H1 (cell line): ENCODE measurements around the gene EPRS1. TPM values are rescaled to one million over a fixed set of nuclear protein-coding genes. Genes with fewer than 3 reads are reported as not detected.

Source experiments
- CTCF ChIA-PET: fragments of 300-600 bp; sonication (Branson Sonifier 250); formaldehyde crosslinking; loops from one replicate; lab custom pipeline; 2021; ENCODE audit not compliant: partially characterized antibody; lab: Charles Lee
- POLR2A ChIA-PET: fragments of 300-600 bp; sonication (Branson Sonifier 250); formaldehyde crosslinking; loops from one replicate; lab custom pipeline; 2021; ENCODE audit warnings: inconsistent platforms; ENCODE audit not compliant: partially characterized antibody; lab: Charles Lee
- DNase-seq, 2 experiments: peaks; one replicate each; pipeline versions ENCODE4 v3.0.0 to v3.0.0-alpha.2; 2010 to 2022; ENCODE audit warnings: low spot score in 2 of 2, low read depth in 1 of 2, mixed read lengths in 1 of 2
- FAIRE-seq: peaks from 2 replicates; lab custom pipeline; 2011; peaks lifted over from hg19 to GRCh38; lab: Jason Lieb, UNC
- H2AFZ ChIP-seq: 2 replicates; pipeline ENCODE4 v1.8.1; 2012; ENCODE audit warnings: low read length, inconsistent platforms
- H2AK5ac ChIP-seq: 2 replicates; pipeline ENCODE4 v1.6.1; 2013; ENCODE audit warnings: low read depth, low read length
- H2BK120ac ChIP-seq: replicated peaks from 2 replicates; pipeline ENCODE3; 2013; ENCODE audit warnings: low read depth, low read length, inconsistent platforms
- H2BK12ac ChIP-seq: 2 replicates; pipeline ENCODE4 v1.6.1; 2013; ENCODE audit warnings: low read depth, low read length
- H2BK15ac ChIP-seq: 2 replicates; pipeline ENCODE4 v1.6.1; 2013; ENCODE audit warnings: low read length
- H2BK20ac ChIP-seq: 2 replicates; pipeline ENCODE4 v1.6.1; 2013; ENCODE audit warnings: low read length
- H2BK5ac ChIP-seq: 2 replicates; pipeline ENCODE4 v1.6.1; 2013; ENCODE audit warnings: low read depth, low read length
- H3K14ac ChIP-seq: 2 replicates; pipeline ENCODE4 v1.6.1; 2013; ENCODE audit warnings: inconsistent platforms; ENCODE audit not compliant: insufficient read length
- H3K18ac ChIP-seq: 2 replicates; pipeline ENCODE4 v1.6.1; 2013; ENCODE audit warnings: low read length; ENCODE audit errors: extremely low read depth
- H3K23ac ChIP-seq: 2 replicates; pipeline ENCODE4 v1.6.1; 2013; ENCODE audit warnings: inconsistent platforms; ENCODE audit not compliant: insufficient read length
- H3K23me2 ChIP-seq: 2 replicates; pipeline ENCODE4 v1.6.1; 2013; ENCODE audit warnings: low read depth, low read length
- H3K27ac ChIP-seq: 2 replicates; pipeline ENCODE4 v1.6.1; 2011; ENCODE audit warnings: low read depth, low read length, inconsistent platforms
- H3K27me3 ChIP-seq, 4 experiments: replicated peaks in 1 of 4; 1 replicate in 1 of 4; 2 replicates in 3 of 4; pipeline versions ENCODE4 v1.6.1 to v1.8.1; 2011 to 2013; ENCODE audit warnings: low read length in 3 of 4, mild to moderate bottlenecking in 3 of 4, inconsistent platforms in 2 of 4, mixed read lengths in 2 of 4, moderate library complexity in 1 of 4; ENCODE audit not compliant: control insufficient read depth in 3 of 4, insufficient read depth in 3 of 4; ENCODE audit errors: extremely low read depth in 1 of 4
- H3K36me3 ChIP-seq, 4 experiments: 2 replicates each; pipeline versions ENCODE4 v1.6.1 to v1.8.1; 2011 to 2013; ENCODE audit warnings: mild to moderate bottlenecking in 4 of 4, low read length in 3 of 4, moderate library complexity in 2 of 4, control low read depth in 1 of 4, inconsistent platforms in 1 of 4; ENCODE audit not compliant: insufficient read depth in 4 of 4, control insufficient read depth in 2 of 4
- H3K4ac ChIP-seq: replicated peaks from 2 replicates; pipeline ENCODE3; 2013; ENCODE audit warnings: low read length, low read depth, mixed read lengths, inconsistent platforms; ENCODE audit not compliant: insufficient read length
- H3K4me1 ChIP-seq, 4 experiments: replicated peaks in 1 of 4; 1 replicate in 1 of 4; 2 replicates in 3 of 4; pipeline versions ENCODE4 v1.6.1 to v1.8.1; 2011 to 2013; ENCODE audit warnings: low read length in 3 of 4, inconsistent platforms in 2 of 4, mixed read lengths in 1 of 4; ENCODE audit not compliant: insufficient read depth in 4 of 4, control insufficient read depth in 3 of 4
- H3K4me2 ChIP-seq, 2 experiments: 2 replicates each; pipeline versions ENCODE4 v1.6.1 to v1.8.1; 2011 to 2013; ENCODE audit warnings: low read depth in 2 of 2, low read length in 2 of 2, control low read depth in 1 of 2, inconsistent platforms in 1 of 2, mild to moderate bottlenecking in 1 of 2; ENCODE audit not compliant: insufficient read depth in 1 of 2
- H3K4me3 ChIP-seq, 4 experiments: fragments of 200-600, 300-600 bp in 1 of 4; sonication (generic), shearing (Covaris generic), sonication (Bioruptor Twin) in 1 of 4; 2 replicates each; pipeline versions ENCODE4 v1.5.1 to v1.8.1; 2011 to 2016; ENCODE audit warnings: low read length in 4 of 4, low read depth in 3 of 4, control low read depth in 2 of 4, inconsistent platforms in 2 of 4, mild to moderate bottlenecking in 2 of 4, mixed read lengths in 1 of 4, moderate library complexity in 1 of 4; ENCODE audit not compliant: insufficient read depth in 2 of 4; ENCODE audit errors: extremely low read depth in 1 of 4
- H3K56ac ChIP-seq: replicated peaks from 2 replicates; pipeline ENCODE3; 2013; ENCODE audit warnings: low read depth, mild to moderate bottlenecking, mixed read lengths, low read length, inconsistent platforms; ENCODE audit not compliant: insufficient read length
- H3K79me1 ChIP-seq: 2 replicates; pipeline ENCODE4 v1.6.1; 2013; ENCODE audit warnings: low read depth, low read length, control low read depth
- H3K79me2 ChIP-seq, 2 experiments: 2 replicates each; pipeline versions ENCODE4 v1.6.1 to v1.8.1; 2012 to 2013; ENCODE audit warnings: low read length in 2 of 2, mild to moderate bottlenecking in 2 of 2, inconsistent platforms in 1 of 2; ENCODE audit not compliant: insufficient read depth in 2 of 2, control insufficient read depth in 1 of 2
- H3K9ac ChIP-seq, 4 experiments: replicated peaks in 1 of 4; 1 replicate in 1 of 4; 2 replicates in 3 of 4; pipeline versions ENCODE4 v1.6.1 to v1.8.1; 2011 to 2013; ENCODE audit warnings: low read depth in 3 of 4, low read length in 3 of 4, control low read depth in 2 of 4, mild to moderate bottlenecking in 2 of 4, moderate library complexity in 2 of 4, inconsistent platforms in 1 of 4; ENCODE audit errors: extremely low read depth in 1 of 4
- H3K9me3 ChIP-seq, 2 experiments: 2 replicates each; pipeline versions ENCODE4 v1.6.1 to v1.8.1; 2012 to 2013; ENCODE audit warnings: mild to moderate bottlenecking in 2 of 2, moderate library complexity in 2 of 2, control low read depth in 1 of 2, inconsistent platforms in 1 of 2, low read depth in 1 of 2, low read length in 1 of 2, mixed read lengths in 1 of 2; ENCODE audit not compliant: insufficient read depth in 2 of 2
- H4K20me1 ChIP-seq, 2 experiments: replicated peaks in 1 of 2; 2 replicates each; pipeline versions ENCODE3 to v1.8.1; 2011 to 2013; ENCODE audit warnings: inconsistent platforms in 2 of 2, low read length in 2 of 2, mild to moderate bottlenecking in 1 of 2; ENCODE audit not compliant: insufficient read depth in 2 of 2, control insufficient read depth in 1 of 2
- H4K5ac ChIP-seq: 2 replicates; pipeline ENCODE4 v1.6.1; 2013; ENCODE audit warnings: low read length, low read depth, mixed read lengths, inconsistent platforms; ENCODE audit not compliant: insufficient read length
- H4K8ac ChIP-seq: 2 replicates; pipeline ENCODE4 v1.8.0; 2013; ENCODE audit warnings: mild to moderate bottlenecking, moderate library complexity, low read length, inconsistent platforms; ENCODE audit not compliant: insufficient read depth; ENCODE audit errors: extremely low read depth
- H4K91ac ChIP-seq: replicated peaks from 2 replicates; pipeline ENCODE3; 2013; ENCODE audit warnings: low read length, mixed read lengths, inconsistent platforms; ENCODE audit not compliant: insufficient read length
- ATF3 ChIP-seq: IDR thresholded peaks from 2 replicates; pipeline ENCODE4 v1.6.1; 2011; ENCODE audit warnings: low read depth, mild to moderate bottlenecking, low read length; ENCODE audit not compliant: insufficient read depth
- CEBPB ChIP-seq: IDR thresholded peaks from 2 replicates; pipeline ENCODE4 v1.6.1; 2012; ENCODE audit warnings: low read depth, low read length
- GTF2F1 ChIP-seq: IDR thresholded peaks from 2 replicates; pipeline ENCODE4 v1.6.1; 2012; ENCODE audit warnings: low read depth, low read length, improper control_type of control experiment, borderline replicate concordance
- JUND ChIP-seq: IDR thresholded peaks from 2 replicates; pipeline ENCODE4 v1.6.1; 2011; ENCODE audit warnings: mild to moderate bottlenecking, improper control_type of control experiment, low read length
- MAFK ChIP-seq: IDR thresholded peaks from 2 replicates; pipeline ENCODE4 v1.6.1; 2012; ENCODE audit warnings: low read depth, mild to moderate bottlenecking, improper control_type of control experiment, low read length
- MAX ChIP-seq: IDR thresholded peaks from 2 replicates; pipeline ENCODE4 v1.6.1; 2012; ENCODE audit warnings: inconsistent platforms
- POU5F1 ChIP-seq: IDR thresholded peaks from 2 replicates; pipeline ENCODE4 v1.6.1; 2011; ENCODE audit warnings: low read depth, mild to moderate bottlenecking, low read length, moderate library complexity
- RXRA ChIP-seq: IDR thresholded peaks from 2 replicates; pipeline ENCODE4 v1.6.1; 2011; ENCODE audit warnings: low read depth, mild to moderate bottlenecking, low read length, moderate library complexity; ENCODE audit not compliant: insufficient read depth
- SIRT6 ChIP-seq: IDR thresholded peaks from one replicate; pipeline ENCODE4 v1.7.1; 2012; ENCODE audit warnings: low read length, inconsistent platforms
- TEAD4 ChIP-seq: IDR thresholded peaks from 2 replicates; pipeline ENCODE4 v1.6.1; 2012; ENCODE audit warnings: low read depth, low read length, inconsistent platforms, mixed read lengths
- YY1 ChIP-seq: IDR thresholded peaks from 2 replicates; pipeline ENCODE4 v1.6.1; 2011; ENCODE audit warnings: low read depth, mild to moderate bottlenecking, low read length
- WGBS, 2 experiments: shearing (Covaris generic) in 1 of 2; methylation state at CpG; one replicate each; pipeline versions ENCODE4 v1.1.6 to v1.1.7; 2013 to 2015; ENCODE audit warnings: low lambda C conversion rate in 2 of 2, mixed read lengths in 2 of 2, inconsistent platforms in 1 of 2, low coverage in 1 of 2, missing lambda C conversion rate in 1 of 2; ENCODE audit not compliant: insufficient replicate concordance in 2 of 2, insufficient coverage in 1 of 2, insufficient read length in 1 of 2; ENCODE audit errors: extremely low coverage in 1 of 2, missing lambda C conversion rate in 1 of 2; 5-methylcytosine and 5-hydroxymethylcytosine counted together
- polyA plus RNA-seq, 7 experiments: library from polyadenylated mRNA; depleted of rRNA in 3 of 7; stranded (reverse) in 5 of 7; unstranded in 2 of 7; fragments of >200 nt in 5 of 7; fragments of 200-250 nt in 2 of 7; gene quantifications; 1 replicate in 5 of 7; 2 replicates in 1 of 7; 4 replicates in 1 of 7; pipeline versions ENCODE4 v1.2.1 to v1.2.3, GENCODE V29; 2011 to 2013; ENCODE audit warnings: missing spikeins in 2 of 7, mixed read lengths in 2 of 7
- total RNA-seq: library from RNA; stranded (reverse); fragmentation: NEBNext Ultra II Directional; extraction: Animal tissue kit (Norgen Biotek cat#: 25700); gene quantifications from 2 replicates; pipeline ENCODE4 v1.2.1, GENCODE V29; 2021

Gene EPRS1
- total and polyA plus RNA-seq, 2 of the 8 experiments (the other 6 are each of a cell fraction or from before 2014, with no cell fraction given): 38.4 to 171 TPM

GRCh38 chr1:220094016-220094911 is 48.0 kb upstream of the EPRS1 start, which contains the start of gene IARS2:
Gene IARS2 (plus strand): TSS chr1:220094132. CDS start chr1:220094217, 85 bp downstream.
- H4K20me1 ChIP-seq: peaks cover 0 to 2% of the 10 kb centered on the region in 2 experiments
- FAIRE-seq (no peak), DNase-seq (peak; percentile 73 to 90)
- CTCF ChIA-PET: interaction anchor here (1.0 to 1.5 kb wide), 2 partner anchors 19 to 106 kb away, joined by 3 to 6 read pairs; no protein-coding TSS in a partner anchor
- H3K9ac ChIP-seq: peak within 1 kb of the TSS; percentile 66 to 73 (median 67)
- H3K14ac ChIP-seq: no peak within 1 kb of the TSS
- H3K56ac ChIP-seq: peak within 1 kb of the TSS; percentile 82
- peak within 1 kb of the TSS; percentile 47 for H4K8ac ChIP-seq
- peak within 1 kb of the TSS; percentile 78 for H4K5ac ChIP-seq
- no peak within 1 kb of the TSS for H3K4ac ChIP-seq
- no peaks in the 10 kb centered on the region for H3K79me1 ChIP-seq
- H2BK120ac ChIP-seq: no peak within 1 kb of the TSS
- H2BK15ac ChIP-seq: no peak within 1 kb of the TSS
- H4K91ac ChIP-seq: peak within 1 kb of the TSS; percentile 42
- H3K27me3 ChIP-seq: no peaks in the 10 kb centered on the region
- no peak within 1 kb of the TSS for H3K23ac ChIP-seq
- WGBS, 2 experiments: 4% methylated on average over 53 of the region's 73 CpGs; no CpG with 5 or more reads in 1 of the 2 experiments
- H3K18ac ChIP-seq: peak within 1 kb of the TSS; percentile 76
- H3K79me2 ChIP-seq: peaks cover 0 to 12% of the 10 kb centered on the region in 2 experiments; a peak in 2 of 4 replicates
- peaks cover 9% of the 10 kb centered on the region for H3K23me2 ChIP-seq
- H3K9me3 ChIP-seq: no peaks in the 10 kb centered on the region
- H2AFZ ChIP-seq: peak within 1 kb of the TSS; percentile 45
- H2BK5ac ChIP-seq: peak within 1 kb of the TSS; percentile 60; the same call in 1 of the 2 replicates
- H3K4me2 ChIP-seq: peak within 1 kb of the TSS; percentile 75 to 77
- H2BK20ac ChIP-seq: no peak within 1 kb of the TSS
- peaks cover 0 to 18% (median 6%) of the 10 kb centered on the region in 4 experiments; a peak in 3 of 8 replicates for H3K36me3 ChIP-seq
- no peak within 1 kb of the TSS for H2AK5ac ChIP-seq
- H3K4me1 ChIP-seq: peaks cover 0 to 3% (median 0%) of the 10 kb centered on the region in 4 experiments; a peak in 2 of 7 replicates
- POLR2A ChIA-PET: interaction anchor here (1.0 kb wide), 1 partner anchor 30 kb away, joined by 3 read pairs; no protein-coding TSS in a partner anchor
- peak within 1 kb of the TSS; percentile 77 to 97 (median 84) for H3K4me3 ChIP-seq
- H2BK12ac ChIP-seq: peak within 1 kb of the TSS; percentile 50; the same call in 1 of the 2 replicates
- H3K27ac ChIP-seq: peak within 1 kb of the TSS; percentile 9; the same call in 1 of the 2 replicates
- TF ChIP-seq RXRA: no peak
- TF ChIP-seq POU5F1: no peak
- TF ChIP-seq TEAD4: no peak
- no peak for TF ChIP-seq SIRT6
- no peak for TF ChIP-seq GTF2F1
- TF ChIP-seq ATF3: no peak
- peak; percentile 87 for TF ChIP-seq MAX
- TF ChIP-seq YY1: 0 out of 2 replicates have a peak, but pooled peaks have one; percentile 4
- no peak for TF ChIP-seq JUND
- TF ChIP-seq MAFK: no peak
- TF ChIP-seq CEBPB: no peak
